ENCODE measurements around the gene UGT2B17.
A peak's percentile ranks its signal among the peaks of the same experiment; 100 is the strongest.
"Not testable (repeated sequence)": the region's sequence is repeated elsewhere in the genome, so short reads cannot be mapped to it uniquely, and the experiment has no call there.

The UGT2B17 gene

GRCh38 chr4:68568535-68568934 lies 7.6 kb downstream of the UGT2B17 start:
- not testable (repeated sequence) for DNase-seq

GRCh38 chr4:68566364-68566763 lies 9.8 kb downstream of the UGT2B17 start:
- DNase-seq: not testable (repeated sequence)

DNA sequence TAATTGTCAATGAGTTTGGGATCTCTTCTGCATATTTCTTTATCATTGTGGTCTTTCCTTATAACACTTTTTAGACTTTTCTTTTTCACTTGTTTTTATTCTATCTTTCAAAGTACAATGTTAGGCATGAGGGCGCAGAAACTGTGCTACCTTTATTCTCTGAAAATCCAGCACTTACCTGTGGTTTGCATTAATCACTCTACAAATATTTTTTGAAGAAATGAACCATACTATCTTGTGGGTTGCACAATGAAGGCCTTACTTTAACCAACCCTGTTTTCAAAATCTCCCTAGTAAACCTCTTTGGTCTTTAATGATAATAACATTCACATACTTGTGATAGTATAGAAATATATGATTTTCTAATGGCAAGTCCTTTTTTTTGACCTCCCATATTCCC lies 11.0 kb downstream of the UGT2B17 start:
- DNase-seq: not testable (repeated sequence)

DNA sequence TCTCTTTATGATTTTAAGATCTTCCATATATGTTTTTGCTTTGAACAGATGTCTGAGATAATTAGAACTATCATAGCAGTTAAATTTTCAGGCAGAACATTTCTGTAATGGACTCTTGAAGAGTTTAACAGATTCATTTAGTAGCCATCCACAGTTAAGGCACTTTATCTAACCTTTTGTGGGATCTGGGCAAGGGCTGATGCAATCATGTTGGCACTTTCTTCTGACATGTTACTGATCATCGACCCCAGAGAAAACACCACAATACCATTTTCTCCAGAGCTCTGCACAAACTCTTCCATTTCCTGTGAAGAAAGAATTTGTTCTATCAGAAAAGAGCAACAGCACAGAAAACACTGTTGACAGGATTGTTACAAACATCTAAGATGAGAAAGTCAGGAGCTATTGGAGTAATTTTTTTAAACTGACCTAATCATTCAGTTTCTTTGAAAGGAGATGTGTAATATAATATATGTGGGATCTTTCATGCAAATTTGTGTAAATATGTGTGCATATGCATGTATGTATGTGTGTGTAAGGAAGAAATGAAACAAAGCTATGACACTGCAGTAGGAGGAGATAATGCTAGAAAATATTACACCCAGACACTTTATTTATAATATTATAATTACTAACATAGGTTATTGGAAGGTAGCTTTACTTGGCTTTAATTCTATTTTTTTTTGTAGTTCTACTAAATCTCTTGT lies 15.6 kb downstream of the UGT2B17 start:
- DNase-seq: not testable (repeated sequence)

DNA sequence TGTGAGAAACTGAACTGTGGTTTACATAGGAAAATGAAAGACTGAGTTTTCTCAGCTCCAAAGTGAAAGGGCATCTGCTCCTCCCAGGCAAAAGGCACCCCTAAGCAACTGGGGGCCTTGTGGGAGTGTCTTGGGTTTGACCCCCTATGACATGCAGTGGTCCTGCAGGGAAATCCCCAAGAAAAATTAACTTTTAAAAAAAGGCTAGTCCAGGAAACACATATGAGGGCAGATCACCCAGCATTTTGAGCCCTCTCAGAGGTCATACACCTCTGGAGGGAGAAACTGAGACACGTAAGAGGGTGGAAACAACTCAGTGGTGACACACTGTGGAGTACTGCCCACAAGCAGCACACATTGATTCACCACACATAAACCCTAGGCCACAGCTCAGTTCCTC lies 22.3 kb downstream of the UGT2B17 start:
- DNase-seq: not testable (repeated sequence)

DNA sequence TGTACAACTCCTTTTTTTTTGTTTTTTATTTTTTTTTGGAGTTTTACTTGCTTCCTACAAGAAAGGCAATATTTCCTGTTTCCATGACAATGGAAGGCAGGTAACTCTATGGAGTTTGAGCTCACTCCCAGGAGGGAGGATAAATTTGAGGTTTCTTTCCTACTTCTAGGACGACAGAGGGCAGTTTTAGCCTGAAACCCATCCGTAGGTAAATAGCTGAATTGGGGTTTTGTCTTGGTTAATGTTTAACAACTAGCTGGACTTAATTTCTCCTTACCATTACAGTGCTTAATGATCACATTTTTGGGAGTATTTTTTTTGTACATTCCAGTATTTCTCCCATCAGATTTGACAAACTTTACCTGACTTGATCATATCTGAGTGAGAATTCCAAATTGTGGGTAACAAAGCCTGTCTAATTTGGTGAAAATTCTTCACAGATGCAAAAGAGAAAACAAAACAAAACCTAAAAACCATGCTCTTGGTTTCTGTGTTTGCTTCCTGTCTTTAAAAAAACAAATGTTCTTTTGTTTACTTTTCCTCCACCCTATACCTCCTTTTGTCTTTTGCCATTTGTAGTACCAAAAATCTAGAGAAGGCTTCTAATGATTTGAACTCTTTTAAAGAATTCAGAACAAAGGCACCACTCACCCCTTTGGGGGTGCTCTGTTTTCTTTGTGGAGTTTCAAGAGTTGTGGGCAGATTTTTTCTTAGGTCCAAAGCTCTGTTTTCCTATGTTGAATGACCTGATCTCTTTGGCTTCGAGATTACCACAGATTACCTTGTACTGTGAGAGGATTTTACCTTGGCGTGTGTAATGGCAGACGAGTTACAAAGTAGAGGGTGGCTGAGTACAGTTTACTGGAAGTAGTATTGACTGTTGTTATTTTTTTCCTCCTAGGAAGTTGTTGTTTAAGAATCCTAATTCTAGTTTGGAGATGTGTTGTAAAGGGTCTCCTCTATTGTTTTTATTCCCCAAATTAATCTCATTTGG lies 23.0 kb downstream of the UGT2B17 start:
- not testable (repeated sequence) for DNase-seq

- DNase-seq: not testable (repeated sequence)
Observed at GRCh38 chr4:68542742-68543141, 33.4 kb downstream of the UGT2B17 start.

DNA sequence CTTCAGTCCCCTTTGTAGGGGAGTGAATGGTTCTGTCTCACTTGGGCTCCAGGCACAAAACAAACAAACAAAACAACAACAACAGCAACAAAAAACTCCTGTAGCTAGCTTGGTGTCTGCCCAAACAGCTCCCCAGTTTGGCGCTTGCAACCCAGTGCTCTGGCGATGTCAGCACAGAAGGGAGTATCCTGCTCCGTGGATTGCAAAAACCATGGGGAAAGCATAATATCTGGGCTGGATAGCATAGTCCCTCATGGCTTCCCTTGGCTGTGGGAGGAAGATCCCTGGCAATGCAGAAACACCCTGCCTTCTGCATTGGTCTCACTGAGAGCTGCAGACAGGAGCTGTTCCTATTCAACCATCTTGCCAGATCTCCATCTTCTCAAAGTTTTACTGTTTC lies 39.7 kb downstream of the UGT2B17 start:
- DNase-seq: no peak

DNA sequence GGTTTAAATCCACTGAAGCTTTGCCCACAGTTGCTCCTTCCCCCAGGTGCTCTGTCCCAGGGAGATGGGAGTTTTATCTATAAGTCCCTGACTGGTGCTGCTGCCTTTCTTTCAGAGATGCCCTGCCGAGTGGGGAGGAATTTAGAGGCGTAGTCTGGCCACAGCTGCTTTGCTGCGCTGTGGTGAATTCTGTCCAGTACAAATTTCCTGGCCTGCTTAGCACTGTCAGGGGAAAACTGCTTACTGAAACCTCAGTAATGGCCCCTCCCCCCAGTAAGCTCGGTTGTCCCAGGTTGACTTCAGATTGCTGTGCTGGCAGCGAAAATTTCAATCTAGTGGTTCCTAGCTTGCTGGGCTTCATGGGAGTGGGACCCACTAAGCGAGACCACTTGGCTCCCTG lies 40.1 kb downstream of the UGT2B17 start:
- DNase-seq: no peak

DNA sequence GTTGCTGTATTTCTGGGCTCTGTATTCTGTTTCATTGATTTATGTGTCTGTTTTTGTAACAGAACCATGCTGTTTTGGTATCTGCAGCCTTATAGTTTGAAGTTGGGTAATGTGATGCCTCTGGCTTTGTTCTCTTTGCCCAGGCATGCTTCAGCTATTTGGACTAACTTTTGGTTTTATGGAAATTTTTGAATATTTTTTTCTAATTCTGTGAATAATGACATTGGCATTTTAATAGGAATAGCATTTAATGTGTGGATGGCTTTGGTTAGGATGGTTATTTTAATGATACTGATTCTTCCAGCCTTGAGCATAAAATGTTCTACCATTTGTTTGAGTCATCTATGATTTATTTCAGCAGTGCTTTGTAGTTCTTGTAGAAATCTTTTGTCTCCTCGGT lies 53.9 kb downstream of the UGT2B17 start:
- not testable (repeated sequence) for DNase-seq

GRCh38 chr4:68520985-68521384 lies 55.1 kb downstream of the UGT2B17 start:
- no peak for DNase-seq

DNA sequence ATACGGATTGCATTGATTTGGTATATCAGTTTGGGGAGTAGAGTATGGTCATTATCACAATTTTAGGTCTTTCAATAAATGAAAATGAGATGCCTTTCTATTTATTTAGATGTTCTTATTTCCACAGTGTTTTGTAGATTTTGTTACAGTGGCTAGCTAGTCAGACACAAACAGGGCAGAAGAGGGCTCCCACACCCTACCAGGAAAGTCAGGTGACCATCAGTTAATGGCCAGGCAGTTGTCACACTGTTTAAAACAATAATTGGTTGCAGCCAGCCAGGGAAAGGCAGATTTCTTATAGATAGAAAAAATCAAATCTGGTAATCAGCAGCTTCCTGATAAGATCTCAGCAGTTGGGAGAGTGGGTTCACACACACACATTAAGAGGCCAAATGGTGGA lies 57.2 kb downstream of the UGT2B17 start:
- no peak for DNase-seq

DNA sequence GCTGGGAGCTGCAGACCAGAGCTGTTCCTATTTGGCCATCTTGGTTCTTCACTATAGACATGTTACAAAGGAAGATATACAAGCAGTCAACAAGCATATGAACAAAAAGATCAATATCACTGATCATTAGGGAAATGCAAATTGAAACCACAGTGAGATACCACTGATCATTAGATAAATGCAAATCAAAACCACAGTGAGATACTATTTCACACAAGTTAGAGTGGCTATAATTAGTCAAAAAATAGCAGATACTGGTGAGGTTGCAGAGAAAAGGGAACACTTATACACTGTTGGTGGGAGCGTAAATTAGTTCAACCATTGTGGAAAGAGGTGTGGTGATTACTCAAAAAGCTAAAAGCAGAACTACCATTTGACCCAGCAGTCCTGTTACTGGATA lies 70.7 kb downstream of the UGT2B17 start:
- not testable (repeated sequence) for DNase-seq

DNA sequence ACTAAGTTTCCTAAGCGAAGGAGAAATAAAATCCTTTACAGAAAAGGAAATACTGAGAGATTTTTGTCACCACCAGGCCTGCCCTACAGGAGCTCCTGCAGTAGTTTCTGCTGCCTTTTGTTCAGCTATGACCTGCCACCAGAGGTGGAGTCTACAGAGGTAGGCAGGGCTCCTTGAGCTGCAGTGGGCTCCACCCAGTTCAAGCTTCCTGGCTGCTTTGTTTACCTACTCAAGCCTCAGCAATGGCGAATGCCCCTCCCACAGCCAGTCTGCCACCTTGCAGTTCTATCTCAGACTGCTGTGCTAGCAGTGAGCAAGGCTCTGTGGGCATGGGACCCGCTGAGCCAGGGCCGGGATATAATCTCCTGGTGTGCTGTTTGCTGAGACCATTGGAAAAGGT lies 71.3 kb downstream of the UGT2B17 start:
- DNase-seq: not testable (repeated sequence)

DNA sequence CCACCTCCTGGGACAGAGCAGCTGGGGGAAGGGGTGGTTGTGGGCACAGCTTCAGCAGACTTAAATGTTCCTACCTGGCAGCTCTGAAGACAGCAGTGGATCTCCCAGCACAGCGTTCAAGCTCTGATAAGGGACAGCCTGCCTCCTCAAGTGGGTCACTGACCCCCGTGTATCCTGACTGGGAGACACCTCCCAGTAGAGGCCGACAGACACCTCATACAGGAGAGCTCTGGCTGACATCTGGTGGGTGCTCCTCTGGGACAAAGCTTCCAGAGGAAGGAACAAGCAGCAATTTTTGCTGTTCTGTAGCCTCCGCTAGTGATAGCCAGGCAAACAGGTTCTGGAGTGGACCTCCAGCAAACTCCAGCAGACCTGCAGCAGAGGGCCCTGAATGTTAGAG lies 72.7 kb downstream of the UGT2B17 start:
- DNase-seq: not testable (repeated sequence)

- DNase-seq: no peak
Observed at GRCh38 chr4:68499021-68499420, 77.1 kb downstream of the UGT2B17 start.

GRCh38 chr4:68498413-68499007 lies 77.6 kb downstream of the UGT2B17 start:
- peak; percentile 36 for DNase-seq

GRCh38 chr4:68494688-68495087 lies 81.4 kb downstream of the UGT2B17 start:
- DNase-seq: no peak

GRCh38 chr4:68490826-68491457 lies 85.2 kb downstream of the UGT2B17 start:
- no peak for DNase-seq

GRCh38 chr4:68489338-68489737 lies 86.8 kb downstream of the UGT2B17 start:
- no peak for DNase-seq

Measured in NCI-H1092 treated with DMSO at 0.1 percent for 48 hours (cell line).